Prostate gland (tissue), 2 donors: ENCODE measurements around the gene TCF12.

Experiments used
- POLR2A ChIP-seq: fragments of 450-650 bp; IDR thresholded peaks from one replicate; pipeline ENCODE4 v1.6.1; 2016; ENCODE audit warnings: antibody characterized with exemption, mild to moderate bottlenecking
- POLR2AphosphoS5 ChIP-seq: sonication (generic); formaldehyde crosslinking; IDR thresholded peaks from one replicate; pipeline ENCODE4 v1.6.1; 2017; ENCODE audit warnings: antibody characterized with exemption
- TF ChIP-seq, protein P1 (sequence below), 4 experiments: fragments of 200-600 bp in 2 of 4; fragments of 450-650 bp in 2 of 4; sonication (generic) in 2 of 4; IDR thresholded peaks; 1 replicate in 3 of 4; 2 replicates in 1 of 4; pipeline ENCODE4 v1.5.1; 2016 to 2019; ENCODE audit warnings: antibody characterized with exemption in 4 of 4, mild to moderate bottlenecking in 2 of 4, moderate library complexity in 2 of 4

- TF ChIP-seq, protein P1, sequence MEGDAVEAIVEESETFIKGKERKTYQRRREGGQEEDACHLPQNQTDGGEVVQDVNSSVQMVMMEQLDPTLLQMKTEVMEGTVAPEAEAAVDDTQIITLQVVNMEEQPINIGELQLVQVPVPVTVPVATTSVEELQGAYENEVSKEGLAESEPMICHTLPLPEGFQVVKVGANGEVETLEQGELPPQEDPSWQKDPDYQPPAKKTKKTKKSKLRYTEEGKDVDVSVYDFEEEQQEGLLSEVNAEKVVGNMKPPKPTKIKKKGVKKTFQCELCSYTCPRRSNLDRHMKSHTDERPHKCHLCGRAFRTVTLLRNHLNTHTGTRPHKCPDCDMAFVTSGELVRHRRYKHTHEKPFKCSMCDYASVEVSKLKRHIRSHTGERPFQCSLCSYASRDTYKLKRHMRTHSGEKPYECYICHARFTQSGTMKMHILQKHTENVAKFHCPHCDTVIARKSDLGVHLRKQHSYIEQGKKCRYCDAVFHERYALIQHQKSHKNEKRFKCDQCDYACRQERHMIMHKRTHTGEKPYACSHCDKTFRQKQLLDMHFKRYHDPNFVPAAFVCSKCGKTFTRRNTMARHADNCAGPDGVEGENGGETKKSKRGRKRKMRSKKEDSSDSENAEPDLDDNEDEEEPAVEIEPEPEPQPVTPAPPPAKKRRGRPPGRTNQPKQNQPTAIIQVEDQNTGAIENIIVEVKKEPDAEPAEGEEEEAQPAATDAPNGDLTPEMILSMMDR (IDR thresholded peaks at IDR 0.05): no peak
- TF ChIP-seq POLR2A (no peak), POLR2AphosphoS5 (no peak)
Observed at GRCh38 chr15:57201578-57201977, 283.1 kb downstream of the TCF12 start.
